Activated naive CD4-positive, alpha-beta T cell treated with anti-CD3 and anti-CD28 coated beads, Interleukin-2, amount 50 U/mL, for 72 hours (primary cell): ENCODE measurements around the gene SLN. TPM values are rescaled to one million over a fixed set of nuclear protein-coding genes. Genes with fewer than 3 reads are reported as not detected.

Source experiments
- ATAC-seq, 2 donors: fragments of 150-1000 bp; cut with Tn5 transposase; 2 replicates each; pipeline ENCODE4 v1.10.0; 2021; ENCODE audit warnings: mild to moderate bottlenecking in 2 of 2, moderate library complexity in 2 of 2
- DNase-seq, 2 donors: peaks; one replicate each; pipeline ENCODE4 v3.0.0; 2021 to 2022; ENCODE audit warnings: low spot score in 2 of 2
- H3K27ac Mint-ChIP-seq, 2 donors: one replicate each; pipeline ENCODE4 v1.8.0; 2022; ENCODE audit warnings: mild to moderate bottlenecking in 2 of 2, mixed read lengths in 2 of 2
- H3K36me3 Mint-ChIP-seq, 2 donors: one replicate each; pipeline ENCODE4 v1.8.0; 2022; ENCODE audit warnings: mixed read lengths in 2 of 2
- H3K9me3 Mint-ChIP-seq, 2 donors: one replicate each; pipeline ENCODE4 v1.8.0; 2022; ENCODE audit warnings: mixed read lengths in 2 of 2
- total RNA-seq, 2 donors: library from RNA; stranded (reverse); gene quantifications; one replicate each; pipeline ENCODE4 v1.2.3, GENCODE V29; 2022

The SLN gene
- total RNA-seq, 2 donors from 2014 or later: not detected

DNA sequence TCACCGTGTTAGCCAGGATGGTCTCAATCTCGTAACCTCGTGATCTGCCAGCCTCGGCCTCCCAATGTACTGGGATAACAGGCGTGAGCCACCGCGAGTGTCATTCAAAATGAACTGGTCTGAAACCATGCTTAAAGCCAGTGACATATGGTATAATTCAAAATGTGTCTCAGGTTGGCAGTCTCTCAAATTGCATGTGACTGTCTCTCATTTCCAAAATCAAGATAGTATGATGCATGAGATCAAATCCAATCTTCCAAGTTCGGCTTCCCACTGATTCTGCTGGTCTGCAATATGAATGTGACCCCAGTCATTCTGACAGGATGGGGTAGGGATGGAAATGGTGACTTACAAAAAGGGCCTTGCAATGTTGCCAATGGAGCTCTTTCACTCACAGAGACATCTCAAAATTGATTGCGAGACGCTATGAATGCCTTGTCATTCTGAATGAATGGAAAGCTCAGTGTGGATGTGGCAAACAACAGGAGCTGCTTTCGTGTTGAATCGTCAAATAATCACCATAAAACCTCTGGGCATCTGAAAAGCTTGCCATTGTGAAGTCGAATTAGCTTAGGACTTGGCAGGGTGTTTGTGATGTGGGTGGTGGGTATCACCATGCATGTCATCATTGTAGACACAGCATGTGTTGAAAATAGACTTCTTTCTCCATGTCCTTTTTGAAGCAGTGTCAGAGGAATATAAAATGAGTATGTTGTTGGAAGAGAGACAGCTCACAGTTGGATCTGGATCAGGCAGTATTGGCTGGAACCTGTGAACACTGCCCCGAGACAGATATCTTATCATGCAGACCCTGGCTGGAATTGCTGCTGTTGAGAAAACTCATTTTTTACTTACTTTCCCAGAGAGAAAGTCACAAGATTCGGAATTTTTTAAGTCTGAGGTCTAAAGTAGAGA is 12.2 kb downstream of the SLN start:
- Mint-ChIP-seq H3K36me3 (no peaks in the 10 kb centered on the region), H3K27ac (no peak overlapping the region), H3K9me3 (no peaks in the 10 kb centered on the region)
- DNase-seq (no peak), ATAC-seq (no peak)

DNA sequence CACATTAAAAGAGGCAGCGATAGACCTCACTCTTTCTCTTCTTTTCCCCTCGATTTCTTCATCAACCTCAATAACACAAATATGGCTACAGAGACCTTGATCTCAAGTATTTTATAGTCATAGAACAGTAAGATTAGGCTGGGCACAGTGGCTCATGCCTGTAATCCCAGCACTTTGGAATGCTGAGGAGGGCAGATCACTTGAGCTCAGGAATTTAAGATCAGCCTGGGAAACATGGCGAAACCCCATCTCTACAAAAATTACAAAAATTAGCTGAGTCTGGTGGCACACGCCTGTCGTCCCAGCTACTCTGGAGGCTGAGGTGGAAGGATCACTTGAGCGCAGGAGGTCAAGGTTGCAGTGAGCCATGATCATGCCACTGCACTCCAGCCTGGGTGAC is 14.6 kb downstream of the SLN start:
- ATAC-seq: no peak
- no peak for DNase-seq
- peaks cover 0 to 2% of the 10 kb centered on the region in 2 donors for H3K36me3 Mint-ChIP-seq
- no peaks in the 10 kb centered on the region for H3K9me3 Mint-ChIP-seq
- H3K27ac Mint-ChIP-seq: no peak overlapping the region

DNA sequence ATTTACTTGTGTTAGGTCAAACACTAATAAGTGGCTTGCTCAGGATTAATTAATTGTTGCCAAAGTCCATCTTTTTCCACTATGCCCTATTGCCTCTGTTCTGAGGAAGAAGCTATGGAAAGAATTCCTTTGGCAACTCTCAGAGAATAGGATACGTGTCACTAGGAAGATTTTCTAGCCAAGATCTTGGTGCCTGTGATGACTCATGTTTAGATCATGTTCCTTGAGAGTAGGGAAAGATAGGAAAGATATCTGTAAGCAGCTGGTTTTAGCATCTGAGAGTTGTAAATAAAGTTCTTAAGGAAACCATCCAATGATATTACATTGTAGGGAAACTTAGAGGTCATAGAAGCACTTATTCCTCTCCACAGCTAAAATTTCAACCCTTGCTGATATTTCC is 15.7 kb downstream of the SLN start:
- no peak overlapping the region for H3K27ac Mint-ChIP-seq
- DNase-seq (no peak), ATAC-seq (no peak)
- peaks cover 0 to 5% of the 10 kb centered on the region in 2 donors for H3K36me3 Mint-ChIP-seq
- no peaks in the 10 kb centered on the region for H3K9me3 Mint-ChIP-seq

DNA sequence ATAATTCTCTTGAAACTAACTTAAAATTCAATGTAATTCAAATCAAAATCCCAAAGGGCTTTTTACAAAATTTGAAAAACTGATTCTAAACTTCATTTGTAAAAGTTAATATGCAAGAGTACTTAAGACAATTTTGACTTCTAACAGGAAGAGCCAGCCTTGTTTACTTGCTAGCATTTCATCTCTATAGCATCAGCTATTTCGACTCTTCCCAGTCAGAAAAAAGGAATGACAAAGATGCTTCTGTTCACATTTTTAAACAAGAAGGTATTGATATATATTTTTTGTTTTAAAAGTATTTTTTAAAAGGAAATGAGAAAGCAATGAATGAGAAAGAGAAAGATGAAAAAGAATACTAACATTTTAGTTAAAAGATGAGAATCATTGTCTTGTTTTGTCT is 16.4 kb downstream of the SLN start:
- H3K27ac Mint-ChIP-seq: no peak overlapping the region
- H3K9me3 Mint-ChIP-seq: no peaks in the 10 kb centered on the region
- H3K36me3 Mint-ChIP-seq: peaks cover 0 to 5% of the 10 kb centered on the region in 2 donors
- ATAC-seq: no peak
- no peak for DNase-seq

DNA sequence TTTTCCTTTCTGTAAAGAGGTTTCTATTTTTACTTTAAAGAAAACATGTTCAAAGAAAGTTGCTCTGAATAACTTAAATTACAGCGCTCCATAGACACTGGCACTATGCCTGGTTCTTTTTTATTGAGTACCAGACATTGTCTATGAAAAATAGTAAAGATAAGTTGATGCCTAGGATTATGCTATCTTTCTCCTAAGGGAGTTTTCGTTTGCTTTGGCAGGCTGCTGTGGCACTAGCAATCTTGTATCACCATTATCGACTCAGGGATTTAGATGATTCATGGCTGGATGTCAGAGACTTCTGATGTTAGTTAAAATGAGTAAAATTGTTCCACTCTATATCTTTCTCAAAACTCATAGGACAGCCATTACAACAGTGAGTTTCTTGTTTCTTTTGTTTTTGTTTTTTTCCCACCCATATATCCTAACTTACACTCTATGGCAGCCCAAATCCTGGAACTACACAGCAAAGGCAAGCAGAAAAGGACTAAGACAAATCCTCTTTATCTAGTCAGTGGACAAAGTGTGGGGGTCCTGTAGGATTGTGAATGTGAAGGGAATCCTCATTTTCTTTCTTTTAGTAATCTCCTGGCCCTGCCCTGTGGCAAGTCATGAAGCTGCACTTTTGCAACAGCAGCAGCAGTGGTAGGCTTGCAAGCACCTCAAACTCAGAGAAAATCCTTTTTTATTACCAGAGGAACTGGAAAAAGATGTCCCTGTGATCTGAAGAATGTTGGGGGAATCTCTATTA is 20.7 kb downstream of the SLN start:
- Mint-ChIP-seq H3K36me3 (peaks cover 0 to 5% of the 10 kb centered on the region in 2 donors), H3K9me3 (no peaks in the 10 kb centered on the region), H3K27ac (no peak overlapping the region)
- ATAC-seq: no peak
- no peak for DNase-seq

DNA sequence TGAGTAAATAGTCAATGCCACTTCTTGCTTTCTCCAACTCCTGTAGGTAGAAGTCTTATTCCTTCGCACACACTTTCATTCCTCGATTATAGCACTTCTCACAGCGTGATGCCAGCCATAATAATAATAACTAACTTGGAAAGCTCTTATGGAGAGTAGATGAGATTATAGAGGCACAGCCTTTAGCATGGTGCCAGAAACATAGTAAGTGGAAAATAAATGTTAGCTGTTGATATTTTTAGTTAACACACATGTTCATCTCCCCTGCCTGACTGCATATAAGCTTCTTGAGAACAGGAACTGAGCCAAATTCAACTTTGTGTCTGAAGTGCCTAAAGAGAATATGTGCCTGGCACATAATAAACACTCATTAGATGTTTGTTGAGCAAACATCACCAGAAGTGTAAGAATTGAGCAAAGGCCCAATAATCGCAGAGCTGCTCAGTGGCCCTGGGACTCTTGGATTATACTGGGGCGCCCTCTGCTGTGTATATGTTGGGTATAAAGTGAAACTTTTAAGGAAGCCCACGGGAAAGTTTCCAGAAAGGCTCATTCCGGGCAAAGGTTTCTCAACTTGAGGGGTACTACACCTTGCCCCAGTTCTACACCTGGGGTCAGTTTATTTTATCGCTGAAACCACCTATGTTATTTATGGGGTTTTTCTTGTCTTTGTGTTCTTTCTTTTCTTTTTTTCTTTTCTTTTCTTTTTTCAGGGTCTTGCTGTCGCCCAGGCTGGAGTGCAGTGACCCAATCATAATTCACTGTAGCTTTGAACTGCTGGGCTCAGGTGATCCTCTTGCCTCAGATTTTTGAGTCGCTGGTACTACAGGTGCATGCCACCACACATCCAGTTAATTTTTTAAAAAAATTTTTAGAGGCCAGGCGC is 22.3 kb downstream of the SLN start:
- H3K36me3 Mint-ChIP-seq: peaks cover 0 to 5% of the 10 kb centered on the region in 2 donors
- ATAC-seq: peak; percentile 76 to 78
- no peaks in the 10 kb centered on the region for H3K9me3 Mint-ChIP-seq
- peak in 1 of 2 donors; percentile 62 for DNase-seq
- no peak overlapping the region for H3K27ac Mint-ChIP-seq

DNA sequence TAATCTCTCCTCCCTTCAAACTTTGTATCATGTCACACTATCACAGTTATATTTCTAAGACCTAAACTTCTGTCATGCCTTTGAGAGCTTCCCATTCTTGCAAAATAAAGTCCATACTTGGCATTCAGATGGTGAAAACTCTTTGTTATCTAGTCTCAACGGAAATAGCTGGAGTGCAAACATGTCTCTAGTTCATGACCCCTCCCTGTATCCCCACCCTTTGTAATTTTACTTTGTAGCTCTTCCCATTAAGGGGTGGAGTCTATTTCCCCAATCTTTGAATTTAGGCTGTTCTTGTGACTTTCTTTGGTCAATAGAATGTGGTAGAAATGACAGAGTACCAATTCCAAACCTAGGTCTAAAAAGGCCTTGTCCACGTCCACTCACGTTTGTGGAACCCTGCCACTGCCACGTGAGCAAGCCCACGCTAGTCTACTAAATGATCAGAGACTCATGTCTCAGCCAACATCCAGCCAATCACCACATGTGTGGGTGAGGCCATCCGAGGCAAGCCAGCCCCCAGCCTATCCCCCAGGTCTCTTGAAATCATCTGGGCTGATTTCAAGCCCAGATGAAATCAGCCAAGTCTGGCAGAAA is 23.4 kb downstream of the SLN start:
- Mint-ChIP-seq H3K36me3 (peaks cover 0 to 5% of the 10 kb centered on the region in 2 donors), H3K27ac (no peak overlapping the region), H3K9me3 (no peaks in the 10 kb centered on the region)
- DNase-seq: no peak
- no peak for ATAC-seq

DNA sequence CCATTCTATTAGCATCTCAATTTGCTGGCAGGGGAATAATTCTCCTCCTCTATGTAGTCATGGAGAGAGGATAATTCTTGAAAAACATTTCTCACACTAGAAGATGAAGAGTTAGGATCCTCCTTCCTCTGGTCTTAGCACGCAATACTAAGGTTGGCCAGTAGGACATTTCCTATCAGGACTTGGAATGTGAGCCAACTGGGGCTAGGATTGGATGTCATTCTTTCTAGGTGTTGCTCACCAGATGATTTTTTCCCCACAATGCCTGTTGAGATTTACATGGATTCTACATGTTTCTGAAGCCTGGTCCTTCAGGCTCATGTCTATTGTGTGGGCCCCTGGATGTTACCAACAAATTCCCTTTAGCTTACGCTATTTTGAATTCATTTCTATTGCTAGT is 28.0 kb downstream of the SLN start:
- Mint-ChIP-seq H3K9me3 (no peaks in the 10 kb centered on the region), H3K27ac (no peak overlapping the region), H3K36me3 (no peaks in the 10 kb centered on the region)
- DNase-seq (no peak), ATAC-seq (no peak)

DNA sequence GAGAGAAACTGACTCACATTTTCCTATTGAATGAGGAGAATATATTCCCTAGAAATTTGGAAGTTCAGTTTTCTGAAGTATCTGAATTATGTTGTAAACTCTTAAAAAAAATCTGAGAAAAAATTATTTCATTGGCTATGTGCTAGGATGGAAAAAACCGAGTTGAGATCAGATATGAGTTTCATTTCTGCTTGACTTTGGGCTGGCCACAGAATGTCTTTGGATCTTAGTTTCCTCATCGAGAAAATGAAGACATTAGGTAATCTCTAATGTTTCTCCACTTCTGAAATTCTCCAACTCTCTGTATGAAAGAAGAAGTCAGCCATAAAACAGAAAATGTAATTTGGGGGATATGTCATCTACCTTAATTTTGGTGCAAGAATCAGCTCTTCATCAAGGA is 28.8 kb downstream of the SLN start:
- Mint-ChIP-seq H3K9me3 (no peaks in the 10 kb centered on the region), H3K36me3 (no peaks in the 10 kb centered on the region), H3K27ac (no peak overlapping the region)
- DNase-seq: no peak
- no peak for ATAC-seq

DNA sequence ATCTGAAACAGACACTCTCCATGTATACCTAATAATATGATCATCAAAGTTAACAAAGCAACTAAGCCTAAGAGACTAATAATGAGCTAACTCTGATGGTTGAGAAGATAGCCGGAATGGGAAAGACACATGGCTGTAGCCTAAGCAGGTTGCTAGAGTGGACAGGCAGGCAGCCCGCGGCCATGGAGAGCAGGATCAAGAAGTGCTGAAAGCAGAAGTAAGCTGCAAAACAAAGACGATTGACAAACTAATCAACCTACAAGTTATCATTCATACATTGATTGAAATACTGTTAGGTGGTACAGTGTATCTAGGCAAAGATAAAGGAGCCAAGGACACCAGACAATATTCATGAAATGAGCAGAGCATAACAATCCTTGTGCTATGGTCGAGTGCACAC is 29.3 kb downstream of the SLN start:
- no peaks in the 10 kb centered on the region for H3K9me3 Mint-ChIP-seq
- H3K36me3 Mint-ChIP-seq: no peaks in the 10 kb centered on the region
- ATAC-seq (no peak), DNase-seq (no peak)
- H3K27ac Mint-ChIP-seq: no peak overlapping the region

DNA sequence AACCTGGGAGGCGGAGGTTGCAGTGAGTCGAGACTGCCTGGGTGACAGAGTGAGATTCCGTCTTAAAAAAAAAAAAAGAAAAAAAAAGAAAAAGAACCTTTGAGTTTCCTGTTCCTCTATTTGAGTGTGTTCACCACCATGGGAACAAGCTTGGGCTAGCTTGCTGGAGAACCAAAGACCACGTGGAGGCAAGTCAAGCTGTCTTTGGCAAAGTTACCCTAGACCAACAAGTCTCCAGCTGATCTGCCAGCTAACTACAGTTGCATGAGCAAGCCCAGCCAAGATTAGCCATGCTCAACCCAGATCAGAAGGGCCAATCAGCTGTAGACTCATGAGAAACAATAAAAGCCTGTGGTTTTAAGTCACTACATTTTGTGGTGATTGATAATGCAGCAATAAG is 29.7 kb downstream of the SLN start:
- Mint-ChIP-seq H3K9me3 (no peaks in the 10 kb centered on the region), H3K36me3 (no peaks in the 10 kb centered on the region), H3K27ac (no peak overlapping the region)
- DNase-seq (no peak), ATAC-seq (no peak)

DNA sequence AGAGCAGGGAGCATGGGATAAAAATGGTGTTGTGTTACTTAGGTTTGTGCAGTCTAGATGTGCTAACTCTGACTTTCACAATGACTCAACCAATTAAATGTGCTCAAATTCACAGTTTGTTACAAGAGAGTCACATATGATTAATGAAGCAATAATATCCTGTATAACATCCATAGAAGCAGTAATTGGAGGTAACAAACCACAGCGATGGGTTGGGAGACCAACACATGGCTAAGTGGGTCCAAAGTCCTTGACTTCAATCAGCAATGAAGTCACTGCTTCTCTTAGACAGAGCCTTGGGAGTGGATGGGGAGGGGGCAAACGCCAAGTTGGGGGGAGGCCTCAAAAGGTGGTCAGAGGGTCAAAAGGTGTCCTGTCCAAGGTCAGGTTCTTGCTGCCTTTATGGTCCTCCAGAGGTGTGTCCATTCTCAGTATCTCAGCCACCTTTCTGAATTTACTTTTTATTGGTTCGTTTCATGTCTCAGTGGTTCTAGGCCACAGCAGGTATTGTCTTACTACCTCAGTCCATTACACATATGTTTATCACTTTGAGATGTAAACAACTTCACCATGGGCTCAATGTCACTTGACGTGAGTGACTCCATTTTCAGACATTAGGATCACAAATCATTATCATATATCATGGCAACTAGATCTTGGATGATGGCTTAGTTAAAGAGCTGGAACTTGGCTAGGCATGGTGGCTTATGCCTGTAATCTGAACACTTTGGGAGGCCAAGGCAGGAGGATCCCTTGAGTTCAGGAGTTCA is 32.4 kb downstream of the SLN start:
- H3K36me3 Mint-ChIP-seq: no peaks in the 10 kb centered on the region
- no peak overlapping the region for H3K27ac Mint-ChIP-seq
- DNase-seq (no peak), ATAC-seq (no peak)
- no peaks in the 10 kb centered on the region for H3K9me3 Mint-ChIP-seq

DNA sequence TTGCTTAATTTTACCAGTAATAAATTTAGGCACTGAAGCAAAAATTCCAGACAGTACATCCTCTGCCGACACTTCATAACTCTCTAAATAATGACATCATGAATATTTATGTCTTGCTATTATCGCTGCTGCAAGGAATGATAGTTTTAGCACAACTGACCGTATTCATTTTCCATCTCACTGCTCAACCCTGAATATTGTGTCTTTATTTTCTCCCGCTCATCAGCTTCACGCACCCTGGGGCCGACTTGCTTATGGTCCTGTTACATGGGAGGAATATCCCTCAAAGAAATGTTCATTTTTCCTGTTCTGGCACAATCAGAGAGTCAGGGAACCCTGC is 33.3 kb downstream of the SLN start:
- Mint-ChIP-seq H3K36me3 (no peaks in the 10 kb centered on the region), H3K9me3 (no peaks in the 10 kb centered on the region), H3K27ac (no peak overlapping the region)
- no peak for DNase-seq
- no peak for ATAC-seq

DNA sequence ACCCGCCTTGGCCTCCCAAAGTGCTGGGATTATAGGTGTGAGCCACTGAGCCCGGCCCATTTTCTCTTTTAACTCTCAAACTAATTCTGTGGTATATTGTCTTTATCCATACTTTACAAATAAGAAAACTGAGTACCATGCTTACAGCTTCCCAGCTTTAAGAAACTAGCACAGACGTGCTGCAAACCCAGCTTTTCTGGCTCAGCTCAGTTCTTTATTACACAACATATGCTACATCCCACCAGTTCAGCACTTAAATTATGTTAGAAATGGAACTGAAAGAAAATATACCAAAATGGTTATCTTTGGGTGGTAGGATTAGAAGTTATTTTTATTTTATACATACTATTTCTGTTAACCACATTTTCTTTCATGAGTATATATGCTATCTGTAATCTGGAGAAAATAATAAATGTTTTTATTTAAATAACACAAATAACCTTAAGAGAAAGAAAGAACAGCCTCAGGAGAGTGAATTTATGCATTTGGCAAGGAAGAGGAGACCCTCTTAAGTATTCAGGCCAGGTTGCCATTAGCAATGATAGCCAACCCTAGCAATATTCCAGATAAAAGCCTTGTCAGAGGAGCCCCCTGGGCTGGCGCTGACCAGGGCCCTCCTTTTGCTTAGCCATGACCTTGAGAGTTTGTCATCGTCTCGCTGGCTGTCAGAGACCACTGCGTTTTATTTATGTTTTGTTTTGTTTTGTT is 33.8 kb downstream of the SLN start:
- Mint-ChIP-seq H3K36me3 (no peaks in the 10 kb centered on the region), H3K9me3 (no peaks in the 10 kb centered on the region), H3K27ac (no peak overlapping the region)
- DNase-seq (no peak), ATAC-seq (no peak)

DNA sequence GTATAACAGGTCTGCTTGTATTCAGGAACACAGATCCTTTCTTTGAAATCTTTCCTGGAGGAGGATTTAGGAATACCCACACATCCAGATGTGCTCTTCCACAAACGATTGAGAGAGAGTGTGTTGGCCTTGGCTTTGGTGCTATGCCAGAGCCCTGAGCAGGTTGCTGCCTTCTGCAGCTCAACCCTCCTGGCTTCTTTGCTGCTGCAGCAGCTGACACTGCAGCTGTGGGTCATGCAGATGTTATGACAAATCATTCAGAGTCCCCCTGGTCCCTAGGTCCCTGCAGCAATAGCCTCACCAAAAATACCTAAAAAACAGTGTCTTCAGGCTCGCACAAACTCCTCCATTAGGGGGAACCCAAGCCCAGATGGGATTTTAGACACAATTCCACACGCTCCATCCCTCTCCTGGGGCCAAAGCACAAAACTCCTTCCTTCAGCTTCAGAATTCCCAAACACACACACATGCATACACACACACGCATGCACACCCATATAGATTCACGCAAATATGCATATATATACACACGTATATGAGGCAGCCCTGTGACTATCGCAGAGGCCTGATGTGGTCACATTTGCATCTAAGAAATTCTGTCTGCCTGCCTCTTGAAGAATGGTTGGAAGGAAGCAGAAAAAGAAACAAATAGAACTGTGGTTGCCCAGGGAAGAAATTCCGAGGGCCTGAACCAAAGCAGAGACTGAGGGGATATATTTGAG is 35.4 kb downstream of the SLN start:
- H3K36me3 Mint-ChIP-seq: no peaks in the 10 kb centered on the region

More for the DNA sequence above, 35.4 kb downstream of the SLN start:
- ATAC-seq (no peak), DNase-seq (no peak)
- Mint-ChIP-seq H3K9me3 (no peaks in the 10 kb centered on the region), H3K27ac (no peak overlapping the region)
